ENCODE results near the gene FGF22.

GRCh38 chr19:611481-611868 is 28.2 kb upstream of the FGF22 start:
- TF ChIP-seq CTCF (IDR thresholded peaks at IDR 0.05; ENCODE audit: borderline replicate concordance, extremely low read depth, low read length, poor library complexity, severe bottlenecking) (no peak), EZH2 (IDR thresholded peaks at IDR 0.05; ENCODE audit: borderline replicate concordance, low read depth, low read length, severe bottlenecking) (no peak)
